G401 (cell line): ENCODE measurements around the gene GCSH. TPM values are rescaled to one million over a fixed set of nuclear protein-coding genes. Genes with fewer than 3 reads are reported as not detected.

ENCODE experiments used
- DNase-seq: peaks from one replicate; pipeline ENCODE4 v3.0.0-alpha.2; 2015; ENCODE audit warnings: low spot score
- in situ Hi-C: cut with HindIII; loops from 2 replicates; pipeline ENCODE4 v1.10.0; 2016; ENCODE audit warnings: low sequenced_read_pairs, mixed read lengths
- total RNA-seq: library from RNA; depleted of rRNA; stranded (reverse); fragments of >200 nt; shearing (Covaris generic); gene quantifications from 2 replicates; pipeline ENCODE4 v1.2.3, GENCODE V29; 2014

The GCSH gene
- total RNA-seq, 1 experiment from 2014 or later = 128 TPM

- DNase-seq = no peak
- in situ Hi-C loops = no loop called here
These were observed 10.8 kb upstream of the GCSH start for GRCh38 chr16:81106826-81107503.

DNA sequence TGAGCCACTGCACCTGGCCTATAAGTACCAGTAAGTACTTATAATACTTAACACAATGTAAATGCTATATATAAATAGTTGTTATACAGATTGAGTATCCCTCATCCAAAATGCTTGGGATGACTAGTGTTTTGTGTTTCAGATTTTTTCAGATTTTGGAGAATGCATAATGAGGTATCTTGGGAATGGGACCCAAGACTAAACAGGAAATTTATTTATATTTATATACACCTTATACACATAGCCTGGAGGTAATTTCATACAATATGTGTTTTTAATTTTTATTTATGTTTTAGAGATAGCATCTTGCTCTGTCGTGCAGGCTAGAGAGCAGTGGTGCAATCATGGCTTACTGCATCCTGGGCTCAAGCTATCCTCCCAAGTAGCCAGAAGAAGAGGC is 9.8 kb upstream of the GCSH start:
- no peak for DNase-seq
- in situ Hi-C loops = no loop called here

DNA sequence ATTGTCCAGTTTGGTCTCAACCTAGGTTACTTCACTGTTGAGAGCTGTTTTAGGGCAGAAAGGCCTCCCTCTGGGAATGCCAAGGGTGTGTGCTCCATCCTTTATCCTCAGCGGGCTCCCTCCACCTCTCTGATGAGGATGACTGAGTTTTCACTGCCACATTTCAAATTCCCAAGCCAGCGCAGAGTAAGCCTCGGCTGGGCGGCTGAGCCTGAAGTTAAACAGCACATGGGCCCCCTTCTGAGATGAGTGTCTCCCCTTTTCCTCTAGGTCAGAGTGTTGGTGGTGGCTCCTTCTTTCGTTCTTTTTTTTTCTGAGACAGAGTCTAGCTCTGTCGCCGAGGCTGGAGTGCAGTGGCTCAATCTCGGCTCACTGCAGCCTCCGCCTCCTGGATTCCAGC is 5.5 kb upstream of the GCSH start:
- no peak for DNase-seq
- in situ Hi-C loops = no loop called here

DNA sequence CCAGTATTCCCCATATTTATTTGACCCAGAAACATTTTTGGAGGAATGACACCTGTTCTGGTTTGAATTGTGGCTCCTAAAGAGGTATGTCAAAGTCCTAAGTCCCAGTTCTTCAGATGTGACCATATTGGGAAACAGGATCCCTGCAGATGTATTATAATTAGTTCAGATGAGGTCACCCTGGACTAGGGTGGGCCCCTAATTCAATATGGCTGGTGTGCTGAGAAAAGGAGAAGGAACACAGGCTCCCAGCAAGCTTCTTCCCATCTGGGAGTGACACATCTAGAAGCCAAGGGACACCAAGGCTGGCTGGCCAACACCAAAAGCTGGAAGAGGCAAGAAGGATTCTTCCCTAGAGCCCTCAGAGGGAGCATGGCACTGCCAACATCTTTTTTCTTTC is 3.8 kb upstream of the GCSH start:
- in situ Hi-C loops = no loop called here
- DNase-seq = no peak

DNA sequence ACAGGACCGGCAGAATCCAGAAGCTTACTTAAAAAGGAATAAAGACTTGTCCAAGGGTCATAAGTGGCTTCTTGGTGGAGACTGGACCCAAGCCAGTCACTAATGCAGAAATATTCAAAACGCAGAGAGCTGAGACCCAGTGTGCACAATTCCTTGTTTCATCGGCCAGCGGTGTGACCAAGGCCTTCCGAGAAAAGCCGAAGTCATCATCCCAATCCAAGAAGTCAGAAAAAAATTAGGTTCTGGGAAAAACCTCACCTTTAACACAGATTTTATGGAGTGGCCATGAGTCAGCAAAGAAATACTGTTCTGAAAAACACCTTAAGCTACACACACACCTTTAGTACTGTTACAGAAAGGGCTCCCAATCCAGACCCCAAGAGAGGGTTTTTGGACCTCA is 1.0 kb upstream of the GCSH start:
- no peak for DNase-seq
- in situ Hi-C loops = no loop called here

DNA sequence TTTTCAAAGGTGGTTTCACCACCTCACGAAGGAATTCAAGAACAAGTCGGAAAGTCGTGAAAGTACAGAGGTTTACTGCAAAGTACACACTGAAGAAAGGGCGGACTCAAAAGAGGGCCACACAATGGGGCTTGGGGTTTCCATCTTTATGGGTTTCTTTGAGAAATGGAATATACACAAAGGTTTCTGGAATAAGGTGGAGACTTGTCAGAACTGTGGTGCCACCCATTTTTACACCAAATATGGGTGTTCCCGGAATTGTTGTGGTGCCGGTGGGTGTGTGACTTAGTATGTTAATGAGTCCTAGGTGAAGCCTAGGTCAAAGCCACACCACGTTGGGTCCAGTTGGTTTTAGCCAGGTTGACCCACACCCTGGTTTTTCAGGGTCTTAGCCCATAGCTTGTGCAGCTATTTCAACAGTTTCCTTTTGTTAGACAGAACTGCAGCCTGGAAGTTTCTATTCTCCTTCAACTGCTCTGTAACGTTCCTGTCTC is 567 bp upstream of the GCSH start:
- DNase-seq = no peak
- in situ Hi-C loops = no loop called here

DNA sequence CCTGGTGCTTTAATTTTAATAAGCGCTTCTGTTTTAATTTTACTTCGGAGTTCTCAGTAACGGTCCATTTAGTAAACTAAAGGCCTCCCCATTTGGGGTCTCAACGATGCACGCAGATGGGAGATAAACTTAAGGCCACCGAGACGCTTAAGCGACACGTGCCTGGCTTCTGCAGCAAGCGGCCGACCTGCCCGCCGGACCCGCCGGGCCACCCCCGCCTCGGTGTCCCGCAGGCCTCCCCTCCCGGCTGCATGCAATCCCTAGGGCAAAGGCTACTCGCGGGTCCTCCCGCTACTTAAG is 592 bp downstream of the GCSH start:
- in situ Hi-C loops = no loop called here
- no peak for DNase-seq

- in situ Hi-C loops = no loop called here
- peak; percentile 9 for DNase-seq
These were observed 1.4 kb downstream of the GCSH start for GRCh38 chr16:81094771-81095251.

DNA sequence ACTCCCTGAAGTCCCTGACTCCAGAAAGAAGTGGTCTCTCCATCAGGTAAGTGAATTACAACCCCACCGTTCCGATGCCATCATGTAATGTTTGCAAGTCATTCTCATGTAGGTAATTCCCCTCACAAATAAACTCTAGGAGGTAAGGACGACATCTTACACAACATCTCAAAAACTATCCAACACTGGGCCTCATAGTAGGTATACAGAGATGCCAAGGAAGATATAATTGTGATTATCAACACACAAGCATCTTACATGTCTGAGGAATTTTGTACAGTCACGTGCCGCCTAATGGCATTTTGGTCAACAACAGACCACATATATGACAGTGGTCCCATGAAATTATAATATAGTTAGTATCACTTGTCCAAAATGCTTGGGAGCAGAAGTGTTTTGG is 7.4 kb downstream of the GCSH start:
- DNase-seq = no peak
- in situ Hi-C loops = no loop called here

DNA sequence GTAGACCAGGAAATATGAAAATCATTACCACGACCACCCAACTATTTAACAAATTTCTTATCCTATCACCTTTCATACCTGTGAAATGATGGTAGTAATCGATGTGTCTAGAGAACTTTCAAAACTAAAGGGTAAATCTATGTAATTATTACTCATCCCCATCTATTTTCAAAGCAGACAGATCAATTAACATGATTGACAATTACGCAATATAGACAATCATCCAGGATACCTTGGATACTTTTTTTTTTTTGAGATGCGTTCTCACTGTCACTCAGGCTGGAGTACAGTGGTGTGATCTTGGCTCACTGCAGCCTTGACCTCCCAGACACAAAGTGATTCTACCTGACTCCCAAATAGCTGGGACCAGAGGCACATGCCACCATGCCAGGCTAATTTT is 15.2 kb downstream of the GCSH start:
- no peak for DNase-seq
- in situ Hi-C loops = loop anchor here (5.0 kb wide), 1 partner anchor 49 kb away; no protein-coding TSS in a partner anchor

- peak; percentile 15 for DNase-seq
- in situ Hi-C loops = loop anchor here (5.0 kb wide), 1 partner anchor 48 kb away; no protein-coding TSS in a partner anchor
These were observed 16.0 kb downstream of the GCSH start for GRCh38 chr16:81080233-81080632.

- in situ Hi-C loops = no loop called here
These were observed 18.9 kb downstream of the GCSH start, which contains the start of gene C16orf46 for GRCh38 chr16:81077076-81077940. Gene C16orf46, minus strand, starts transcription at chr16:81077238. Its CDS starts 13,283 bp downstream, at chr16:81063955.

DNA sequence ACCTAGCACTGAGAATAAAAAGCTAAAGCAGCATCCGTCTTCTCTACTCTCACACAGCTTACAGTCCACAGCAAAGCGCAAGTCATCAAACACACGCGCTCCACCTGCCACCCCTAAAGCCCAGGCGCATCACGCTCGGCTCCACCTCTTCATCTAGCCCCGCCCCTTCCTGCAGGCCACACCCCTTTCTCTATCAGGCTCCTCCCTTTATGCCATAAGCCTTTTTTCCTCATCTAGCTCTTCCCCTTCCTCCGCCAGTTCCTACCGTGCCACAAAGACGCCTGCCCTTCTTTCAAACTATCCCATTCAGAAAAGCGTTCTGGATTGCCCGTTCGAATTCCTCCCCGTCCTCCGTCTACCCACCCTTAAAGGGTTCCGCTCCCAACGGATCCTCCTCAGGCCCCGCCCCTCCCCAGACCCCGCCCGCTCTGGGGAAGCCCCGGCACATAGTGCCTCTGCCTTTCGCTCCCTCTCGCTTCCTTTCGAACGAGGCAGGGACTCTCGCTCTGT is 19.6 kb downstream of the GCSH start:
- in situ Hi-C loops = no loop called here
- peak; percentile 94 for DNase-seq

More at GRCh38 chr16:81077076-81077940, 18.9 kb downstream of the GCSH start, which contains the start of gene C16orf46:
- peak; percentile 98 for DNase-seq

GRCh38 chr16:81073560-81074330 is 22.4 kb downstream of the GCSH start:
- no peak for DNase-seq
- in situ Hi-C loops = no loop called here

- in situ Hi-C loops = no loop called here
- no peak for DNase-seq
These were observed 24.4 kb downstream of the GCSH start for GRCh38 chr16:81071805-81072204.

DNA sequence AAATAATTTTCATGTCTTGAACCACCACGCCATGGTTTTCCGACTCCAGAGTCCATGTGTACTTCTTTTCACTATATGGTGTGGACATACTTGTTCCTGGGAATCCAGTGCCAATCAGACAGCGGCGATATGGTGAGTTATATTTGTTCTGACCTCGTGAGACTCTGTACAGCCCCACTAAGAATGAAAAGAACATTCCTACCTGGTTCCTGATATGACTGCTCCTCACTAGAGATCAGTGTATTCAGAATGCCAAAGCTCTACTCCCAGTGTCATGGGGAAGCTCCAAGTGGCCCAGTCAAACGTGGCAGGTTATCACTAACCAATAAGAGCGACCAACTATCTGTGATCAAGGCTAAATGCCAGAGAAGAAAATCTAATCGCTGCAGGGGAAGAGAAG is 25.2 kb downstream of the GCSH start:
- DNase-seq = no peak
- in situ Hi-C loops = no loop called here

GRCh38 chr16:81069063-81069462 is 27.1 kb downstream of the GCSH start:
- DNase-seq = no peak
- in situ Hi-C loops = no loop called here

DNA sequence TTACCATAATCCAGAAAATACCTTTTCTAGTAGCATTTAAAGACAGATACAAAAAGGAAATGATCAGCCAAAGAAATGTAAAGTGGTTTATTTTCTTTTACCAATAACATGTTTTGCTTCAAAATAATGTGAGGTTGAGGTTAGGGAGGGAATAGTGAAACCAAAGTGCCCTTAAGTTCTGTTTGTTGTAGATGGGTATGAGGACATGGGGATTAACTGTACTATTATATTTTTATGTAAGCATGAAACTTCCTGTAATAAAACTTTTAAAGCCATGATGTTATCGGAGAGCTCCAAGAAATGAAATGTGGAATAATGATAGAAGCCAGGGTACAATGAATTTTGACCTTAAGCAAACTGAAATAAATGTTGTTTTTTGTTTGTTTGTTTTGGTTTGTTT is 29.0 kb downstream of the GCSH start:
- DNase-seq = no peak
- in situ Hi-C loops = no loop called here

GRCh38 chr16:81066681-81067080 is 29.5 kb downstream of the GCSH start:
- in situ Hi-C loops = no loop called here
- no peak for DNase-seq
